ENCODE data around the gene BCAS3.

The BCAS3 gene

GRCh38 chr17:61404913-61405685 is 727.4 kb downstream of the BCAS3 start:
- H3K4me3 ChIP-seq (ENCODE audit: control insufficient read depth, low read depth, low read length): no peak overlapping the region
- DNase-seq (ENCODE audit: low read depth): no peak
- TF ChIP-seq CTCF (IDR thresholded peaks at IDR 0.05; ENCODE audit: control insufficient read depth, insufficient read depth, low read depth, low read length, missing control alignments): no peak

GRCh38 chr17:61405686-61406536 is 728.3 kb downstream of the BCAS3 start:
- H3K4me3 ChIP-seq (ENCODE audit: control insufficient read depth, low read depth, low read length): no peak overlapping the region
- no peak for TF ChIP-seq CTCF (IDR thresholded peaks at IDR 0.05; ENCODE audit: control insufficient read depth, insufficient read depth, low read depth, low read length, missing control alignments)
- DNase-seq (ENCODE audit: low read depth): no peak

GRCh38 chr17:61406537-61406845 is 728.8 kb downstream of the BCAS3 start:
- H3K4me3 ChIP-seq (ENCODE audit: control insufficient read depth, low read depth, low read length): no peak overlapping the region
- no peak for DNase-seq (ENCODE audit: low read depth)
- TF ChIP-seq CTCF (IDR thresholded peaks at IDR 0.05; ENCODE audit: control insufficient read depth, insufficient read depth, low read depth, low read length, missing control alignments): no peak

- DNase-seq (ENCODE audit: low read depth): no peak
- no peak for TF ChIP-seq CTCF (IDR thresholded peaks at IDR 0.05; ENCODE audit: control insufficient read depth, insufficient read depth, low read depth, low read length, missing control alignments)
Observed at GRCh38 chr17:61406971-61407911, 729.6 kb downstream of the BCAS3 start.

GRCh38 chr17:61408151-61409041 is 730.7 kb downstream of the BCAS3 start:
- DNase-seq (ENCODE audit: low read depth): no peak
- no peak for TF ChIP-seq CTCF (IDR thresholded peaks at IDR 0.05; ENCODE audit: control insufficient read depth, insufficient read depth, low read depth, low read length, missing control alignments)
- H3K4me3 ChIP-seq (ENCODE audit: control insufficient read depth, low read depth, low read length): no peak overlapping the region

More at GRCh38 chr17:61406971-61407911, 729.6 kb downstream of the BCAS3 start:
- no peak overlapping the region for H3K4me3 ChIP-seq (ENCODE audit: control insufficient read depth, low read depth, low read length)
